Measurements from ENCODE around the gene GNG11. TPM values are rescaled to one million over a fixed set of nuclear protein-coding genes. Genes with fewer than 3 reads are reported as not detected.

GNG11 gene
- total RNA-seq, 4 donors from 2014 or later: 10.7 to 43.4 (median 26.3) TPM

DNA sequence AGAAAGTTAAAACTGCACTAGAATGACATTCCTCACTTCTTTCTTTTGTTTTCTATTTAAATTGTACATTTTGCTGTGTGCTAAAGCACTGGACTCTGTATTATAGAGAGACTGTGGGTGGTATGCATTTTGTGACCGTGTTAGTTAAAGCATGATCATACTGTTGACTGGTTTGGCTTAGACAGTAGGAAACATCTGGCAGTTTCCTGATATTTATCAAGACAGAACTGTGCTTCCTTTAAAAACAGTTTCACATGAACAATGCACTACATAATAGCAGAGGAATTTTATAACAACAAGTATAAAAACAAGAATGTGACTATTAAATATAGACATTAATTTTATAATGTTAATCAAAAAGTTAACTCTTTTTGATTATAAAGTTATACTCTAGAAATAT, 23.1 kb downstream of the GNG11 start:
- intact Hi-C loops (cut with DNase I): no loop called here
- peak in 1 of 2 donors; percentile 20 for TF ChIP-seq POLR2A (IDR thresholded peaks at IDR 0.05)
- TF ChIP-seq, protein P1, sequence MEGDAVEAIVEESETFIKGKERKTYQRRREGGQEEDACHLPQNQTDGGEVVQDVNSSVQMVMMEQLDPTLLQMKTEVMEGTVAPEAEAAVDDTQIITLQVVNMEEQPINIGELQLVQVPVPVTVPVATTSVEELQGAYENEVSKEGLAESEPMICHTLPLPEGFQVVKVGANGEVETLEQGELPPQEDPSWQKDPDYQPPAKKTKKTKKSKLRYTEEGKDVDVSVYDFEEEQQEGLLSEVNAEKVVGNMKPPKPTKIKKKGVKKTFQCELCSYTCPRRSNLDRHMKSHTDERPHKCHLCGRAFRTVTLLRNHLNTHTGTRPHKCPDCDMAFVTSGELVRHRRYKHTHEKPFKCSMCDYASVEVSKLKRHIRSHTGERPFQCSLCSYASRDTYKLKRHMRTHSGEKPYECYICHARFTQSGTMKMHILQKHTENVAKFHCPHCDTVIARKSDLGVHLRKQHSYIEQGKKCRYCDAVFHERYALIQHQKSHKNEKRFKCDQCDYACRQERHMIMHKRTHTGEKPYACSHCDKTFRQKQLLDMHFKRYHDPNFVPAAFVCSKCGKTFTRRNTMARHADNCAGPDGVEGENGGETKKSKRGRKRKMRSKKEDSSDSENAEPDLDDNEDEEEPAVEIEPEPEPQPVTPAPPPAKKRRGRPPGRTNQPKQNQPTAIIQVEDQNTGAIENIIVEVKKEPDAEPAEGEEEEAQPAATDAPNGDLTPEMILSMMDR (IDR thresholded peaks at IDR 0.05): no peak
- Histone ChIP-seq H3K9me3 (no peaks in the 10 kb centered on the region), H3K4me3 (replicated peaks in 1 of 3) (no peak overlapping the region), H3K4me1 (no peaks in the 10 kb centered on the region), H3K36me3 (no peaks in the 10 kb centered on the region), H3K27ac (peak overlapping the region in 2 of 3 donors; percentile 45 to 70), H3K27me3 (no peaks in the 10 kb centered on the region)
- DNase-seq: no peak
- 44 to 54% methylated on average over 1 of the region's 1 CpG for WGBS, 2 donors

- intact Hi-C loops (cut with DNase I): no loop called here
- Histone ChIP-seq H3K27ac (peak overlapping the region; percentile 28 to 70 (median 45)), H3K9me3 (no peaks in the 10 kb centered on the region), H3K4me3 (replicated peaks in 1 of 3) (no peak overlapping the region), H3K36me3 (no peaks in the 10 kb centered on the region), H3K4me1 (no peaks in the 10 kb centered on the region), H3K27me3 (no peaks in the 10 kb centered on the region)
- DNase-seq: no peak
- no peak for TF ChIP-seq POLR2A (IDR thresholded peaks at IDR 0.05)
- TF ChIP-seq, protein P1 (IDR thresholded peaks at IDR 0.05): no peak
- 16 to 33% methylated on average over 3 of the region's 3 CpGs for WGBS, 2 donors
Observed at GRCh38 chr7:93945083-93945482, 23.5 kb downstream of the GNG11 start.

DNA sequence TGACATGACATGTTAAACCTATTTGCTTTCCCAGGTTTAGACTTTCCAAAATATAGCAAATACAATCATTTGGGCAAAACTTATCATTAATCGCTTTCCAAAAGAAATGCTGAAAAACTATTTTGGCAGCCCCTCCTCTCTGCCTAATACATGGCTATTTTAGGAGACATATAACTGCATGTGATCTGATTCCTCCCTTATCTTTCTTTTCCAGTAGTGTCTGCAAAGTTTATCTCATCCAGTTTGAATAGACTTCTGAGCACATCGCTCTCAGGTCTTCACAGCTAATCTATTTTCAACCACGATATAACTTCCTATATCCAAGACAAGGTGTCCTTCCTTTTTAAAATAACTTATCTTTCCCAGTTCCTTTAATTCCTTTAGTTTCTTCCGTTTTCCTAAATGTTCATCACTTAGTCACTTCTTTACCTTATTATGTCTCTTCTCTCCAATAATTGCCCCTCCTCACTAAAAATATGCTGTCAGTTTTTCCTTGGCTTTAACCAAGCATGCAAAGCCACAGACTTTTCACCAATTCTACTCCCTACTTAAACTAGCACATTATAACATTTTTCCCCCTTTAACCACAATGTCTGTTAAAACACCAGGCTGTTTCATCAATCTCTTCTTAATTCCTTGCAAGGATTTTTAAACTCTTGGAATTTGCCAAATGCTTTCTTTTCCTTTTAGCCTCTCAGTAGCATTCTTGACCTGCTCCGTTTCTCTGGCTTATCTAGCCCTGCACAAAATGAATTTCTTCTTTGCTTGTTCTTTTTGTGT, 24.4 kb downstream of the GNG11 start:
- Histone ChIP-seq H3K9me3 (no peaks in the 10 kb centered on the region), H3K4me1 (no peaks in the 10 kb centered on the region), H3K4me3 (replicated peaks in 1 of 3) (no peak overlapping the region), H3K36me3 (no peaks in the 10 kb centered on the region), H3K27ac (peak overlapping the region in 2 of 3 donors; percentile 28 to 70), H3K27me3 (no peaks in the 10 kb centered on the region)
- TF ChIP-seq, protein P1 (IDR thresholded peaks at IDR 0.05): no peak
- no peak for TF ChIP-seq POLR2A (IDR thresholded peaks at IDR 0.05)
- no peak for DNase-seq
- WGBS, 2 donors: 59 to 63% methylated on average over 5 of the region's 5 CpGs
- intact Hi-C loops (cut with DNase I): no loop called here

DNA sequence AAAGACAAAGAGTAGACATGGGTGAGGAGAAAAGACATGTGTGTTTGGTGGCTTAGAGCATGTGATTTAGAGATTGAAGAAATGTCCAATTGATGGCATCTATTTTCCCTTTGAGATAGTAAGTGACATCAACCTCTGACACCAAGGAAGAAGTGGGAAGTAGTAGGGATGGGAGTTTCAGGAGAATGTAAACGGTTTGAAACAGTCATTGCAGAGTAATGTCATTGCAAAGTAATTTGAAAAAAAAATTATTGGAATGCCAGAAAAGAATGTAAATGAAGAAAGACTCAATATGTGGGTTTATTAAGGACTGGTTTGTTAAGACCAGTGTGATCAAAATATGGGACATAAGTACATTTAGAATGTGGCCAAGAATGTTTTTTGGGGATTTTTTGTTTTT, 26.6 kb downstream of the GNG11 start:
- H3K4me1 ChIP-seq: no peaks in the 10 kb centered on the region
- no peaks in the 10 kb centered on the region for H3K9me3 ChIP-seq
- H3K4me3 ChIP-seq (replicated peaks in 1 of 3): no peak overlapping the region
- 70 to 74% methylated on average over 1 of the region's 1 CpG for WGBS, 2 donors
- no peaks in the 10 kb centered on the region for H3K27me3 ChIP-seq
- TF ChIP-seq, protein P1 (IDR thresholded peaks at IDR 0.05): no peak
- no peak for TF ChIP-seq POLR2A (IDR thresholded peaks at IDR 0.05)
- H3K27ac ChIP-seq: no peak overlapping the region
- DNase-seq: no peak
- intact Hi-C loops (cut with DNase I): no loop called here
- H3K36me3 ChIP-seq: no peaks in the 10 kb centered on the region

- H3K4me3 ChIP-seq (replicated peaks in 1 of 3): no peak overlapping the region
- intact Hi-C loops (cut with DNase I): no loop called here
- no peaks in the 10 kb centered on the region for H3K9me3 ChIP-seq
- H3K27me3 ChIP-seq: no peaks in the 10 kb centered on the region
- H3K36me3 ChIP-seq: no peaks in the 10 kb centered on the region
- WGBS, 2 donors: 72 to 73% methylated on average over 2 of the region's 2 CpGs
- no peak for TF ChIP-seq POLR2A (IDR thresholded peaks at IDR 0.05)
- TF ChIP-seq, protein P1 (IDR thresholded peaks at IDR 0.05): no peak
- no peaks in the 10 kb centered on the region for H3K4me1 ChIP-seq
- H3K27ac ChIP-seq: no peak overlapping the region
- no peak for DNase-seq
Observed at GRCh38 chr7:93948873-93949272, 27.3 kb downstream of the GNG11 start.

All from thyroid gland (tissue), 4 donors.